GM19395 (cell line): Measurements from ENCODE around the gene PTHLH.

ENCODE experiments used
- ATAC-seq: cut with Tn5 transposase; IDR thresholded peaks from one replicate; pipeline ENCODE4 v1.9.1; 2021; ENCODE audit warnings: mild to moderate bottlenecking, moderate library complexity; ENCODE audit not compliant: unreplicated experiment

Gene PTHLH

GRCh38 chr12:27940756-27941402 is 31.7 kb downstream of the PTHLH start:
- ATAC-seq: peak; percentile 88

GRCh38 chr12:27940245-27940644 is 32.3 kb downstream of the PTHLH start:
- ATAC-seq: no peak

GRCh38 chr12:27937768-27938167 is 34.8 kb downstream of the PTHLH start:
- ATAC-seq: no peak

- no peak for ATAC-seq
These were observed 36.3 kb downstream of the PTHLH start for GRCh38 chr12:27936196-27936595.

GRCh38 chr12:27934276-27934675 is 38.3 kb downstream of the PTHLH start:
- no peak for ATAC-seq

GRCh38 chr12:27931390-27931789 is 41.1 kb downstream of the PTHLH start:
- ATAC-seq: no peak

- no peak for ATAC-seq
These were observed 45.2 kb downstream of the PTHLH start for GRCh38 chr12:27927347-27927746.

GRCh38 chr12:27924350-27925135 is 48.0 kb downstream of the PTHLH start:
- ATAC-seq: no peak

GRCh38 chr12:27922531-27923139 is 49.9 kb downstream of the PTHLH start:
- no peak for ATAC-seq

GRCh38 chr12:27919671-27920235 is 52.8 kb downstream of the PTHLH start:
- ATAC-seq: no peak

GRCh38 chr12:27915536-27915935 is 57.0 kb downstream of the PTHLH start:
- ATAC-seq: no peak

- ATAC-seq: no peak
These were observed 57.5 kb downstream of the PTHLH start for GRCh38 chr12:27915021-27915420.

GRCh38 chr12:27913999-27914614 is 58.4 kb downstream of the PTHLH start:
- no peak for ATAC-seq

- ATAC-seq: no peak
These were observed 61.1 kb downstream of the PTHLH start for GRCh38 chr12:27911397-27911796.
